GM18858 (cell line): ENCODE measurements around the gene TLR9.
"Not testable (repeated sequence)": the region's sequence is repeated elsewhere in the genome, so short reads cannot be mapped to it uniquely, and the experiment has no call there.

ENCODE experiments used
- ATAC-seq: cut with Tn5 transposase; IDR thresholded peaks from one replicate; pipeline ENCODE4 v1.9.1; 2021; ENCODE audit not compliant: unreplicated experiment

The TLR9 gene, protein sequence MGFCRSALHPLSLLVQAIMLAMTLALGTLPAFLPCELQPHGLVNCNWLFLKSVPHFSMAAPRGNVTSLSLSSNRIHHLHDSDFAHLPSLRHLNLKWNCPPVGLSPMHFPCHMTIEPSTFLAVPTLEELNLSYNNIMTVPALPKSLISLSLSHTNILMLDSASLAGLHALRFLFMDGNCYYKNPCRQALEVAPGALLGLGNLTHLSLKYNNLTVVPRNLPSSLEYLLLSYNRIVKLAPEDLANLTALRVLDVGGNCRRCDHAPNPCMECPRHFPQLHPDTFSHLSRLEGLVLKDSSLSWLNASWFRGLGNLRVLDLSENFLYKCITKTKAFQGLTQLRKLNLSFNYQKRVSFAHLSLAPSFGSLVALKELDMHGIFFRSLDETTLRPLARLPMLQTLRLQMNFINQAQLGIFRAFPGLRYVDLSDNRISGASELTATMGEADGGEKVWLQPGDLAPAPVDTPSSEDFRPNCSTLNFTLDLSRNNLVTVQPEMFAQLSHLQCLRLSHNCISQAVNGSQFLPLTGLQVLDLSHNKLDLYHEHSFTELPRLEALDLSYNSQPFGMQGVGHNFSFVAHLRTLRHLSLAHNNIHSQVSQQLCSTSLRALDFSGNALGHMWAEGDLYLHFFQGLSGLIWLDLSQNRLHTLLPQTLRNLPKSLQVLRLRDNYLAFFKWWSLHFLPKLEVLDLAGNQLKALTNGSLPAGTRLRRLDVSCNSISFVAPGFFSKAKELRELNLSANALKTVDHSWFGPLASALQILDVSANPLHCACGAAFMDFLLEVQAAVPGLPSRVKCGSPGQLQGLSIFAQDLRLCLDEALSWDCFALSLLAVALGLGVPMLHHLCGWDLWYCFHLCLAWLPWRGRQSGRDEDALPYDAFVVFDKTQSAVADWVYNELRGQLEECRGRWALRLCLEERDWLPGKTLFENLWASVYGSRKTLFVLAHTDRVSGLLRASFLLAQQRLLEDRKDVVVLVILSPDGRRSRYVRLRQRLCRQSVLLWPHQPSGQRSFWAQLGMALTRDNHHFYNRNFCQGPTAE

DNA sequence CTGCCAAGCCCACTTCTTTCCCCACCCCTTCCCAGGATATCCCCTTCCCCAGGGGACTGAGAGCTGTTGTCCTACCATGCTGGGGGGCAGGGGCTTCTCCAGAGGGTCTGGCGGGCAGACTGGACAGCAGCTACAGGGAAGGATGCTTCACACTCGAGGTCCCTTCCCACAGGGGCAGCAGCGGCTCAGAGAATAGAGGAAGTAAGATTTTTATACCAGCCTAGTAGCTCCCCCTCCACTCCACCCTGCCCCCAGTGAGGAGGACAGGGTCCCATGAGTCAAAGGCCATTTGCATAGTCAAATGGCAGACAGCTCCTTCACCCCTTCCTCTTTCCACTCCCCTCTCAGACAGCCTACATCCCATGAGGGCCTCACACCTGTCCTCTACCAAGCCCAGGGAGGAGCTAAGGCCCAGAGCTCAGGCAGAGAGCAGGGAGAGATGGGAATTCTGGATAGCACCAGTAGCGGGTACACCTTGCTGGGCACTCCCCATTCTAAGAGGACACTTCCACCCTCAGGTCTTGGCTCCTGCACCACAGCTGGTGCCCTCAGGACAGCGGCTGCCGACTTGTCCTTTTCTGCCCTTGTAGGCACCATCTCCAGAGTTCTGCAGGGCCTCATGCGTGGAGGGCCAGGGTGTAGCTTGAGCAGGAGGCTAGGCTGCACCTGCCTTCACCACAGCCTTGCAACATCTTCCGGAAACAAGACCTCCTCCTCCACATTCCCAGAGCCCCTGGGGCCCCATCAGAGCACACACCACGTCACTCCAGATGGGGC is at the start of gene TLR9:
TLR9 (minus strand) TSS at position 194 of the 777 bp plus-strand sequence; CDS start at position 78, 116 bp downstream.
- ATAC-seq, result peak; percentile 78

DNA sequence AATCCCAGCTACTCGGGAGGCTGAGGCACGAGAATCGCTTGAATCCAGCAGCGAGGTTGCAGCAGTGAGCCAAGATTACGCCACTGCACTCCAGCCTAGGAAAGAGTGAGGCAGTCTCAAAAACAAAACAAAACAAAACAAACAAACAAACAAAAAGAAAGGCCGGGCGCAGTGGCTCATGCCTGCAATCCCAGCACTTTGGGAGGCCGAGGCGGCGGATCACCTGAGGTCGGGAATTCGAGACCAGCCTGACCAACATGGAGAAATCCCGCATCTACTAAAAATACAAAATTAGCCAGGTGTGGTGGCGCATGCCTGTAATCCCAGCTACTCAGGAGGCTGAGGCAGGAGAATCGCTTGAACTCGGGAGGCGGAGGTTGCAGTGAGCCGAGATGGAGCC is 49.3 kb upstream of the TLR9 start:
- ATAC-seq, result not testable (repeated sequence)

DNA sequence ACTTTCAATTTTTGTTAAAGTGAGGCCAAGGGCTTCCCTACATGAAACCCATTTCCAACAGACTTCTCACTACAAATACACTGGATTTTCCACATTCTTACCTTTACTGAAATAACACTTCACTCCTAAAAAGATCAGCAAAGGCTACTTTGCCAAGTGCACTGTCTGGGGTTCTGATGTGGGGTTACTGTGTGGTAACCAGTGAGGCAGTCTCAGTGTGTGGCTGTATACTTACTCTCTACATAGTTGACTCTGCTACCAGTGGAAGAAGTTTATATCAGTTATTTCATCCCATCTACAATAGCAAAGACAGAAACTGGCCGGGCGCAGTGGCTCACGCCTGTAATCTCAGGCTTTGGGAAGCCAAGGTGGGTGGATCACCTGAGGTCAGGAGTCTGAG is 47.4 kb upstream of the TLR9 start:
- no peak for ATAC-seq

GRCh38 chr3:52272172-52272571 is 46.7 kb upstream of the TLR9 start:
- not testable (repeated sequence) for ATAC-seq

DNA sequence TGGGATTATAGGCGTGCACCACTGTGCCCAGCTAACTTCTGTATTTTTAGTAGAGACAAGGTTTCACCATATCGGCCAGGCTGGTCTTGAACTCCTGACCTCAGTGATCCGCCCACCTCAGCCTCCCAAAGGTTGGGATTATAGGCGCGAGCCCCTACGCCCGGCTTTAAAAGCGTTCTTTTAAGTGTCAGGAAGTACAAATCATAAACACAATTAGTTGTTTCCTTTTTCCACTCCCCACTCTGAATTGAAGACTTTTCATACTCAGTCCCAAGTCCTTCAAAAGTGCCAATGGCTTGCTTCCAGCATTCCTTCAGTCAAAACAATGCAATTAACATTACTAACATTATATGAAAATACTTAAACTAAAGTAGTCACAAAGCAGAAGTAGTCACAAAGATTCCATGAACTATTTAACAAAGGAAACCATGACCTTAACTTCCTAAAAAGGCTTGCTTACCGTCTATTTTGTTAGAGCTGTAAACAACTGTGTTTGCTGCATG is 44.9 kb upstream of the TLR9 start:
- no peak for ATAC-seq

DNA sequence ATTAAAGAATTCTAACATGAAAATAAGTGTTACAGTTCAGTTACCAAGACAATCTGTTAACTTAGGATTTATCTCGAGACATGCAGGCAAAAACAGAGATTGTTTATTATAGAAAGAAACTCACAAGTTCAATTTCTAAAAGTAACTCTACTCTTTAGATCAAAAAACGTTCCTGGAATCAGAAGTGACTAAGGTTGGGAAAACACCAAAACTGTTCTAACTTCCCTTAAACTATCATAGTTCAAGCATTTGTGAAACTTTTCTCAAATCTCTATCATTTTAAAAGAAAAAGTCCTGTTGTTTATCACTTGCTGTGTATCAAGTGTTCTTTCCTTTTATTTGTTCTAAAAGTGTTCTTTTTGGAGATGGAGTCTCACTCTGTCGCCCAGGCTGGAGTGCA is 44.3 kb upstream of the TLR9 start:
- no peak for ATAC-seq

GRCh38 chr3:52268036-52268435 is 42.6 kb upstream of the TLR9 start:
- no peak for ATAC-seq

DNA sequence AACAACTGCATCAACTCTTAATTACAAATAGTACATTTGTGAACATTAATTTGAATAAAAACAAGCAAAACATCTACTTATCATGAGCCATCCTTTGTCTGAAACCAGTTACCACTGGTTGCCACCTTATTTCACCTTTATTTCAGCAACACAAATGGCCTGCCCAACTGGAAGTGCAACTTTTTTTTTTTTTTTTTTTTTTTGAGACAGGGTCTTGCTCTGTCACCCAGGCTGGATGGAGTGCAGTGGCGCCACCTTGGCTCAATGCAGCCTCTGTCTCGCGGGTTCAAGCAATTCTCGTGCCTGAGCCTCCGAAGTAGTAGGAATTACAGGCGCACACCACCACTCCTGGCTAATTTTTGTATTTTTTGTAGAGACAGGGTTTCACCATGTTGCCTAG is 39.9 kb upstream of the TLR9 start:
- ATAC-seq, result no peak

DNA sequence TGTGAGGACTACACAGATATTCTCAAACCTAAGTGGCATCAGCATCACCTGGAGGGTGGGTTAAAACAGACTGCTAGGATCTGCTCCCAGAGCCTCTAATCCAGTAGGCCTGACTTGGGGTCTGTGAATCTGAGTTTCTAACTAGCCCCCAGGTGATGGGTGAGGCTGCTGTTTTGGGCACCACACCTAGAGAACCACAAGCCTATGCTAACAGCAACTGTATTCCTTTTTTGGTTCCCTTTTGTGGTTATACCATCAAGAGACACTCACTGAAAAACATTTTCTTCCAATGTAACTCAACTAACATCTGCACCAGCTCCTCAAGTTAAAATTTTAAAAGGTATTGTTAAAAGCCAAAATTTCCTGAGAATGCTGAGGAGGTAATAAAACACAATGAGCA is 37.0 kb upstream of the TLR9 start:
- ATAC-seq, result no peak

DNA sequence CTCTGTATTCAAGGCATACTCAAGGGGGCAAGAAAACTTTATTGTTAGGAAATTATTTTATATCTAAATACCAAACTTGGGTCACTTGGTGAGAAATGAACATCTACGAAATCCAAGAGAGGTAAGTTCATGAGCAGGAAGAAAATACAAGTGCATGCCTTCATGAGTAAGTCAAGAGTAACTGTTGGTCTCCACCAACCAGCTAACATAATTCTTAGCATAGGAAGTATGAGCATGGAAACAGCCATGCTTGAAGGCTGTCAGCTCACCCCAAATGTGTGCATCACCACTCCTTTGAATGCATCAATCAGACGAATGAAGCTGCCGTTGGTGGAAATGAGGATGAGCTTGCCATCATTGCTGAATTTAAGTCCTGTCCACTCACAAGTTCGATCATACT is 34.0 kb upstream of the TLR9 start:
- no peak for ATAC-seq

DNA sequence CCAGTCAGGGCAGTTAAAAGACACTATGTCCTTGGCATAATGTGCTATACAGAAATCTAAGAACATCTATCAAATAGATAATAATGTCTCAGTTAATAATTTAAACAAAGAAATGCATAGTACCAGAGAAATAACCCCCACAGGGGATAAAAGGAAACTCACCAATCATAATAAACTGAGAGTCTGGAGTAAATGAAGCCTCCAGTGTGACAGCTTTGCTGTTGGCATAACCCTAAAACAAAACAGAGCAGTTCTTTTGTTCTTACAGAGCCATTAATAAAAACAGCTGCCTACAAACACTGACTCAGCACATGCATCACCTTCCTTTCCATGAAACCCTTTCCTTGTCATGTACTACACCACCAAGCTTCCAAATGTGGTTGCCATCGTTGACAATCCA is 33.6 kb upstream of the TLR9 start:
- ATAC-seq, result no peak

GRCh38 chr3:52257911-52258310 is 32.5 kb upstream of the TLR9 start:
- ATAC-seq, result no peak

DNA sequence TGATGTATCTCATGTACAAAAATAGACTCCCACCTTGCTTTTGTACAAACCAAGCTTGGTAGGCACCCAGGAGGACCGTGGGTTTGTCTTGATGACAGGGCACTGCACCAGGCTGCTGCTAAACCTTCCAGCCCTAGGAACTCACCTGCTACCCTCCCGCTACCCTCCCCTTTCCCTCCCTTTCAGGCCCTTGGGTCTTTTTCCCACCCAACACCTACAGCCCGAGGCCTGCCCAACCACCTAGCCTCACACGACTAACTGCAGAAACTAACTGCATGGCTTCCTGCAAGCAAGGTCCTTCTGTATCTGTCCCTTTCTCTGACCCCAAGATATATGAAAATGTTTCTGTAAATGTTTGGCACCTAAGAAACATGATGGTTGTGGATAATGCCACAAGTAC is 31.2 kb upstream of the TLR9 start:
- no peak for ATAC-seq

DNA sequence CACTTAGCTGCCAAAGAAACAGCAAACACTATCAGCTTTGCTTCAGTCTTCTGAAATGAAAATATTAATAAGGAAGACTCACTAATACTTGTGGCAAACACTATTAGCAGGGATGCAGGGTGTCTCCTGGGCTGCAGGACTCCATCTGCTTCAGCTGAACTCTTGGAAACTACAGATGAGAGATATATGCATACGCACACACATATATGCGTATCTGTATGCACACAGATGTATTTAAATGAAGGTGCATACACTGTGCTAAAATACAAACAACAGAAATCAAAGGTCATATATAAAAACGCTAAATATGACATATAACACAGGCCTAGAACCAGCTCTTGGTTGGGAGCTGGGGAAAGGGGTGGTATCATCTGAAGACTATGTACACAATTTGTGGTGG is 30.7 kb upstream of the TLR9 start:
- ATAC-seq, result no peak

GRCh38 chr3:52254608-52255007 is 29.2 kb upstream of the TLR9 start:
- ATAC-seq, result no peak

- ATAC-seq, result peak; percentile 90
Observed at GRCh38 chr3:52253314-52254304, 28.2 kb upstream of the TLR9 start.

GRCh38 chr3:52250122-52250521 is 24.7 kb upstream of the TLR9 start:
- no peak for ATAC-seq

- no peak for ATAC-seq
Observed at GRCh38 chr3:52249683-52250082, 24.2 kb upstream of the TLR9 start.

- no peak for ATAC-seq
Observed at GRCh38 chr3:52248816-52249547, 23.5 kb upstream of the TLR9 start.
